ES-I3 (cell line): ENCODE data around the gene ZNF688.

Source experiments
- H3K36me3 ChIP-seq: 2 replicates; pipeline ENCODE4 v1.6.1; 2013; ENCODE audit warnings: mild to moderate bottlenecking, low read length, control low read depth, moderate library complexity; ENCODE audit not compliant: insufficient read depth
- H3K4me1 ChIP-seq: 2 replicates; pipeline ENCODE4 v1.6.1; 2013; ENCODE audit warnings: mild to moderate bottlenecking, control low read depth, low read length; ENCODE audit not compliant: insufficient read depth
- H3K9ac ChIP-seq: 2 replicates; pipeline ENCODE4 v1.6.1; 2013; ENCODE audit warnings: low read depth, mild to moderate bottlenecking, low read length, moderate library complexity
- H3K9me3 ChIP-seq: 2 replicates; pipeline ENCODE4 v1.6.1; 2013; ENCODE audit warnings: mild to moderate bottlenecking, low read length, moderate library complexity; ENCODE audit not compliant: control insufficient read depth, insufficient read depth

ZNF688 gene

GRCh38 chr16:30569746-30570635 is 1.5 kb downstream of the ZNF688 start:
- Histone ChIP-seq H3K9me3 (no peaks in the 10 kb centered on the region; the same call in 1 of the 2 replicates), H3K4me1 (peaks cover 5% of the 10 kb centered on the region; the same call in 1 of the 2 replicates), H3K36me3 (no peaks in the 10 kb centered on the region), H3K9ac (no peak overlapping the region; the same call in 1 of the 2 replicates)

GRCh38 chr16:30569281-30569680 is 2.2 kb downstream of the ZNF688 start:
- Histone ChIP-seq H3K9me3 (no peaks in the 10 kb centered on the region; the same call in 1 of the 2 replicates), H3K36me3 (no peaks in the 10 kb centered on the region), H3K4me1 (peaks cover 5% of the 10 kb centered on the region; the same call in 1 of the 2 replicates), H3K9ac (no peak overlapping the region)

GRCh38 chr16:30567991-30568638 is 3.4 kb downstream of the ZNF688 start:
- H3K9ac ChIP-seq, result no peak overlapping the region
- H3K4me1 ChIP-seq, result peaks cover 5% of the 10 kb centered on the region; the same call in 1 of the 2 replicates
- no peaks in the 10 kb centered on the region; the same call in 1 of the 2 replicates for H3K9me3 ChIP-seq
- H3K36me3 ChIP-seq, result no peaks in the 10 kb centered on the region

GRCh38 chr16:30567160-30567990 is 4.1 kb downstream of the ZNF688 start:
- H3K36me3 ChIP-seq, result no peaks in the 10 kb centered on the region
- H3K9me3 ChIP-seq, result no peaks in the 10 kb centered on the region; the same call in 1 of the 2 replicates
- H3K9ac ChIP-seq, result no peak overlapping the region
- peaks cover 5% of the 10 kb centered on the region; the same call in 1 of the 2 replicates for H3K4me1 ChIP-seq

GRCh38 chr16:30566531-30566930 is 5.0 kb downstream of the ZNF688 start:
- Histone ChIP-seq H3K36me3 (no peaks in the 10 kb centered on the region), H3K9ac (no peak overlapping the region), H3K4me1 (peaks cover 5% of the 10 kb centered on the region; the same call in 1 of the 2 replicates), H3K9me3 (no peaks in the 10 kb centered on the region; the same call in 1 of the 2 replicates)

- Histone ChIP-seq H3K9ac (no peak overlapping the region), H3K9me3 (no peaks in the 10 kb centered on the region), H3K36me3 (no peaks in the 10 kb centered on the region)
Observed at GRCh38 chr16:30565984-30566383, 5.5 kb downstream of the ZNF688 start.

GRCh38 chr16:30565526-30565925 is 6.0 kb downstream of the ZNF688 start:
- no peak overlapping the region for H3K9ac ChIP-seq
- no peaks in the 10 kb centered on the region for H3K36me3 ChIP-seq
- peaks cover 5% of the 10 kb centered on the region; the same call in 1 of the 2 replicates for H3K4me1 ChIP-seq
- H3K9me3 ChIP-seq, result no peaks in the 10 kb centered on the region

More at GRCh38 chr16:30565984-30566383, 5.5 kb downstream of the ZNF688 start:
- H3K4me1 ChIP-seq, result peaks cover 5% of the 10 kb centered on the region; the same call in 1 of the 2 replicates

- Histone ChIP-seq H3K9ac (no peak overlapping the region), H3K9me3 (no peaks in the 10 kb centered on the region), H3K4me1 (no peaks in the 10 kb centered on the region), H3K36me3 (no peaks in the 10 kb centered on the region)
Observed at GRCh38 chr16:30562021-30562420, 9.5 kb downstream of the ZNF688 start.

- Histone ChIP-seq H3K9ac (peak overlapping the region; percentile 24; the same call in 1 of the 2 replicates), H3K4me1 (no peaks in the 10 kb centered on the region), H3K36me3 (no peaks in the 10 kb centered on the region), H3K9me3 (no peaks in the 10 kb centered on the region)
Observed at GRCh38 chr16:30561089-30561816, 10.3 kb downstream of the ZNF688 start.

GRCh38 chr16:30559690-30560089 is 11.8 kb downstream of the ZNF688 start:
- Histone ChIP-seq H3K9ac (no peak overlapping the region), H3K9me3 (no peaks in the 10 kb centered on the region), H3K4me1 (no peaks in the 10 kb centered on the region), H3K36me3 (no peaks in the 10 kb centered on the region; the same call in 1 of the 2 replicates)

- peak overlapping the region; percentile 79 for H3K9ac ChIP-seq
- H3K4me1 ChIP-seq, result no peaks in the 10 kb centered on the region
- H3K9me3 ChIP-seq, result no peaks in the 10 kb centered on the region
- no peaks in the 10 kb centered on the region; the same call in 1 of the 2 replicates for H3K36me3 ChIP-seq
Observed at GRCh38 chr16:30558789-30559377, 12.6 kb downstream of the ZNF688 start.

GRCh38 chr16:30557957-30558788 is 13.3 kb downstream of the ZNF688 start, which contains the start of gene ZNF764:
Gene ZNF764 (minus strand): TSS chr16:30558374. CDS start chr16:30558182, 192 bp downstream.
- peak within 1 kb of the TSS; percentile 79 for H3K9ac ChIP-seq
- H3K9me3 ChIP-seq, result no peaks in the 10 kb centered on the region
- no peaks in the 10 kb centered on the region; the same call in 1 of the 2 replicates for H3K36me3 ChIP-seq
- no peaks in the 10 kb centered on the region for H3K4me1 ChIP-seq
